VCaP (cell line): ENCODE measurements around the gene GLB1L.
A peak's percentile ranks its signal among the peaks of the same experiment; 100 is the strongest.

Experiments
- H3K27ac ChIP-seq: fragments of 450-650 bp; 2 replicates; pipeline ENCODE4 v1.5.1; 2017
- TF ChIP-seq, protein P1 (sequence below): fragments of 450-650 bp; conservative IDR thresholded peaks from 2 replicates; pipeline ENCODE4 v1.5.1; 2017; ENCODE audit warnings: mild to moderate bottlenecking, moderate library complexity

GLB1L gene

DNA sequence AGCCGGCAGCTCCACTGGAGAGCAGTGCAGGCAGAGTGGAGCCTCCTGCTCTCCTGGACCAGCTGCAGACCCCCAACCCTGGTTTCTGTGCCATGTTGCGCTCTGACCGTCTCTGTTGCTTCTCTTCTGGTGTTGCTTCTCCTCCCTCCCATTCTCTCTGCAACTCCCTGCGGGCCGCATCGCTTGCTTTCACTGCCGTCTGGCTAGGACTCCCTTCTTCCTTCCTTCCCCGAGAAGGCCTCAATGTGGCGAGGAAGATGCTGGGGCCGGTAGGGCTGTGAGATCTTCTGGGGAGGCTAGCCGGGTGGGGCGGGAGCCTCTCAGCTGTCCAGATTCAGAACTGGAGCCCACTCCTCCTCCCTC, 40.1 kb upstream of the GLB1L start:
- H3K27ac ChIP-seq: no peak overlapping the region

DNA sequence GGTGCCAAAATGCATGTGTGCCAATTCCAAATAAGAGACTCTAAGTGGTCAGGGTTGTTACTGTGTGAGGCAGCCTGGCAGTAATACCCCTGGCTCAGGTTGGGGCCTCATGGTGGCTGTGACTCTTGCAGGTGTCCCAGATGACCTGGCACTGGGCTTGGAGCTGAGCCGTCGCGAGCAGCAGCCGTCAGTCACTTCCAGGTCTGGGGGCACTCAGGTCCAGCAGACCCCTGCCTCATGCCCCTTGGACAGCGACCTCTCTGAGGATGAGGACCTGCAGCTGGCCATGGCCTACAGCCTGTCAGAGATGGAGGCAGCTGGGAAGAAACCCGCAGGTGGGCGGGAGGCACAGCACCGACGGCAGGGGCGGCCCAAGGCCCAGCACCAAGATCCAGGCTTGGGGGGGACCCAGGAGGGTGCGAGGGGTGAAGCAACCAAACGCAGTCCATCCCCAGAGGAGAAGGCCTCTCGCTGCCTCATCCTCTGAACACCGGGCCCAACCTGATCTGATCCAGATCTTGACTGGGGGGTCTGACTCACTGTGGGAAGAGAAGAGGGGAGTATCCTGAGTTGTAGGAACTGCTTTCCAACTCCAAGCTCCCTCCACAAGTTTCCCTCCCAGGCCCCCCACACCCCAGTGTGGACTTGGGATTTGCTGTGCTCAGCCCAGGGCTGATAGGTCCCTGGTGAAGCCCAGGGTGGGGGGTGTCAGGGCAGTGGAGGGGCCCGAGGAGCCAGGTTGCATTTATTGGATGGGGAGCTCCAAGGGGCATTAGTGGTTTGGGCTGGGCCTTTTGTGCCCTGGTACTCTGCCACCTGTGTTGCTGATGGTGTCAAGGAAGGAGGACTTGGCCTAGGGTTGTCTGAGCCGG, 39.5 kb upstream of the GLB1L start:
- TF ChIP-seq, protein P1, sequence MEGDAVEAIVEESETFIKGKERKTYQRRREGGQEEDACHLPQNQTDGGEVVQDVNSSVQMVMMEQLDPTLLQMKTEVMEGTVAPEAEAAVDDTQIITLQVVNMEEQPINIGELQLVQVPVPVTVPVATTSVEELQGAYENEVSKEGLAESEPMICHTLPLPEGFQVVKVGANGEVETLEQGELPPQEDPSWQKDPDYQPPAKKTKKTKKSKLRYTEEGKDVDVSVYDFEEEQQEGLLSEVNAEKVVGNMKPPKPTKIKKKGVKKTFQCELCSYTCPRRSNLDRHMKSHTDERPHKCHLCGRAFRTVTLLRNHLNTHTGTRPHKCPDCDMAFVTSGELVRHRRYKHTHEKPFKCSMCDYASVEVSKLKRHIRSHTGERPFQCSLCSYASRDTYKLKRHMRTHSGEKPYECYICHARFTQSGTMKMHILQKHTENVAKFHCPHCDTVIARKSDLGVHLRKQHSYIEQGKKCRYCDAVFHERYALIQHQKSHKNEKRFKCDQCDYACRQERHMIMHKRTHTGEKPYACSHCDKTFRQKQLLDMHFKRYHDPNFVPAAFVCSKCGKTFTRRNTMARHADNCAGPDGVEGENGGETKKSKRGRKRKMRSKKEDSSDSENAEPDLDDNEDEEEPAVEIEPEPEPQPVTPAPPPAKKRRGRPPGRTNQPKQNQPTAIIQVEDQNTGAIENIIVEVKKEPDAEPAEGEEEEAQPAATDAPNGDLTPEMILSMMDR: no peak
- no peak overlapping the region for H3K27ac ChIP-seq

More for the DNA sequence above, 40.1 kb upstream of the GLB1L start:
- TF ChIP-seq, protein P1: no peak

DNA sequence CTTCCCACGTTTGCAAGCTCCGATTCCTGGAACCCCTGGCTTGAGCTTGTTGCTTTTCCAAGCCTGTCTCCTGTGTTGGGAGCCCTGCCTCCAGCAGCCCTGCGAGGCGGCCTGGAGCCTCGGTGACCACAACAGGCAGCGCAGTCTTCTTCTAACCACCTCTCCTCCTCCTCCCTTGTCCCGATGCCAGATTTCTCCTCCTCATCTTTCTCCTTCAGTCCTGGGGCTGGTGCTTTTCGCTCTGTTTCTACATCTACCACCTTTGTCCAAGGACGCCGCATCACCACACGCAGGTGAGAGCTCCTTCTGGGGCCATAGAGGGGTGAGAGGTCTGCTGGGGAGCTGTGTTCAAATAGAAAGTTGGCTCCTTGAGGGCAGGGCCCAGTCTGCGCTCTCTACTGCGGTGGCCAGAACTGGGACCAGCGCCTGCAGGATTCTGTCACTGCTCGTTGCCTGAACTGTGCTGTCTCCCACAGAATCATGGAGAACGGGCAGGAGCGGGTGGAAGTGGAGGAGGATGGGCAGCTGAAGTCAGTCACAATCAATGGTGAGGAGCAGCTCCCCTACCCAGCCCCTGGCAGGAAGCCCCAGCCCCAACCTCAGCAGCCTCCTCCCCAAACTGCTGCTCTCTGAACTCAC, 37.8 kb upstream of the GLB1L start:
- TF ChIP-seq, protein P1: no peak
- no peak overlapping the region for H3K27ac ChIP-seq

DNA sequence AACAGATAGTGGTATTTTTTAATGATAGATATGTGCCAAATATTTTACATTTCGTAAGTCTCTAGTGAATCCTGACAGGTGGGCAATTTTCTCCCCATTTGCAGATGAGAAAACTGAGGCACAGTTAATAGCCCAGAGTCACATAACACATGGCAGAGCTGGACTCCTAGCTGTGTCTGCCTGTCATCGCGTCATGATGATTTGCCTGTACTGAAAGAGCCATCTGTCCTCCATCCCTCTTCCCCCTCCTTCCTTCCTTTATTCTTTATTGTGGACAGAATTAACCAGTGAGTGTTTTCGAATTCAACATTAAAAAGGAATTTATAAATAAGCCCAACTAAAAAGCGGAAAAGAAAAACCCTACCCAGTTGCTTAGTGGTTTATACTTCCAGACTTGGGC, 37.1 kb upstream of the GLB1L start:
- no peak overlapping the region for H3K27ac ChIP-seq
- TF ChIP-seq, protein P1: no peak

DNA sequence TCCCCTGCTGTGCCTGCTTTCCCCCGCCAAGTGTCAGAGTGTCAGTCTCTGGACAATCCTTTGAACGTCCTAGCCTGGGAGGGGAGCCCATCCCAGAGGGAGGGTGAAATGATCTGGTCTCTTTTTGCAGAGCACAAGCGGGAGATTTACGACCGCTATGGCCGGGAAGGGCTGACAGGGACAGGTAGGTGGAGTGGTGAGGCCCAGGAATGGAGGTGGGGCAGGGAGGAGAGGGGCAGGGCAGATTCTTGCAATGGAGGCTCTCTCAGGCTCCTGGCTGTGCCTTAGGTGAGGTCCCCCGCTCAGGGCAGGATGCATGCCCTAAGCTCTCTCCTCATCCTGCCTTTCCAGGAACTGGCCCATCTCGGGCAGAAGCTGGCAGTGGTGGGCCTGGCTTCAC, 36.3 kb upstream of the GLB1L start:
- H3K27ac ChIP-seq: no peak overlapping the region; the same call in 1 of the 2 replicates
- TF ChIP-seq, protein P1: no peak

DNA sequence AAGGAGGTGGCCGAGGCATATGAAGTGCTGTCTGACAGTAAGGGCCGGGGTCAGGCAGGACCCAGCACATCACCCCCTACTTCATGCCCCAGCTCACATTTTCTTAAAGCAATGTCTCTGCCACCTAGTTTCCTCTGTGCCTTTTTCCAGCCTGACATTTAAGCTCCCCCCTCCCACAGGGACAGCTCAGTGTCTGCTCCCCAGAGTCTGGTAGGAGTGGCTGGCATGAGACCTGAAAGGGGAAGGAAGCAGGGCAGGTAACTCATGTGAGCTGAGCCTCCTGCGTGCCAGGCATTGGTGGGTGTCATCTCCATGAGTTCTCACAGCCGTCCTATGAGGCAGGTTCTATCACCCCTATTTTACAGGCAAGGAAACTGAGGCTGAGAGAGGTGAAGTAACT, 35.4 kb upstream of the GLB1L start:
- TF ChIP-seq, protein P1: no peak
- H3K27ac ChIP-seq: peak overlapping the region; percentile 87; the same call in 1 of the 2 replicates

DNA sequence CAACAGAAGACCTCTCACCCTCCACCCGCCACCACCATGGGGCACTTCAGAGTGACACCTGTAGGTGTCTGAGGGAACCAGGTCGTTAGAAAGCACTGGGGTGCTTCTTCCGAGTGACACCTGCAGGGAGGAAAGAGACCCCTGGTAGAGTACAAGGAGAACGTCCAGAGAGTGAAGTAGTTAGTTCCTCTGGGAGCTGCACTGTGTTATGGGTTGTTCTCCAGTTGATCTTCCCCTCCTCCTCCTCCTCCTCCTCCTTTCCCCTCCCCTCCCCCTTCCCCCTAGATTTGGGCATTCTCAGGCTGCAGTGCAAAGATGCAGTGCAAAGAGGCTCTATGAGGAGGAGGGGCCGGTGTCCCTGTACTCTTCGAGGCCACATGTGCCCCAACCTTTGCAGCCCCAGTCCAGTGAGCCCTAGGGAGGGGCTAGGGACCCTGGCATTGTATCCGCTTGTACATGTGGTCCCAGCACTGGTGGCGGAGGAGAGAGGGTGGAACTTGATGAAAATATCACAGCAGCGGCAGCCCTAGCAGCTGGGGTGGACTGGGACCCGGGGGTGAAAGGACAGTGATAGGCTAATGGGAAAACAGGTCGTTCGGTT, 34.8 kb upstream of the GLB1L start:
- TF ChIP-seq, protein P1: no peak
- peak overlapping the region; percentile 87 for H3K27ac ChIP-seq
